HPDE6-E6E7 (cell line): ENCODE results near the gene MCF2.
"Not testable (repeated sequence)": the region's sequence is repeated elsewhere in the genome, so short reads cannot be mapped to it uniquely, and the experiment has no call there.

ENCODE experiments used
- DNase-seq: peaks from one replicate; pipeline ENCODE4 v3.0.0; 2011; ENCODE audit warnings: missing footprints; ENCODE audit errors: extremely low spot score

The MCF2 gene

GRCh38 chrX:139708067-139708466 lies at the start of gene MCF2:
Gene MCF2, minus strand, starts transcription at chrX:139708167. Its CDS starts 56,423 bp downstream, at chrX:139651744.
- no peak for DNase-seq

GRCh38 chrX:139751053-139751452 lies 43.1 kb upstream of the MCF2 start:
- no peak for DNase-seq

GRCh38 chrX:139750390-139750789 lies 42.4 kb upstream of the MCF2 start:
- no peak for DNase-seq

- DNase-seq, result peak; percentile 31
Observed at GRCh38 chrX:139739138-139739537, 31.2 kb upstream of the MCF2 start.

GRCh38 chrX:139738581-139738980 lies 30.6 kb upstream of the MCF2 start:
- DNase-seq, result peak; percentile 26

- no peak for DNase-seq
Observed at GRCh38 chrX:139736151-139736550, 28.2 kb upstream of the MCF2 start.

- no peak for DNase-seq
Observed at GRCh38 chrX:139734996-139735395, 27.0 kb upstream of the MCF2 start.

GRCh38 chrX:139725720-139726119 lies 17.8 kb upstream of the MCF2 start:
- DNase-seq, result no peak

GRCh38 chrX:139724626-139725025 lies 16.7 kb upstream of the MCF2 start:
- DNase-seq, result no peak

GRCh38 chrX:139720979-139721378 lies 13.0 kb upstream of the MCF2 start:
- no peak for DNase-seq

GRCh38 chrX:139720136-139720535 lies 12.2 kb upstream of the MCF2 start:
- no peak for DNase-seq

GRCh38 chrX:139702658-139703057 lies 5.3 kb downstream of the MCF2 start:
- DNase-seq, result no peak

- DNase-seq, result no peak
Observed at GRCh38 chrX:139692908-139693307, 15.1 kb downstream of the MCF2 start.

GRCh38 chrX:139692506-139692849 lies 15.5 kb downstream of the MCF2 start:
- no peak for DNase-seq

- DNase-seq, result no peak
Observed at GRCh38 chrX:139691843-139692505, 16.0 kb downstream of the MCF2 start.

GRCh38 chrX:139691493-139691842 lies 16.5 kb downstream of the MCF2 start:
- no peak for DNase-seq

- DNase-seq, result not testable (repeated sequence)
Observed at GRCh38 chrX:139685175-139685574, 22.8 kb downstream of the MCF2 start.

GRCh38 chrX:139680356-139680755 lies 27.6 kb downstream of the MCF2 start:
- no peak for DNase-seq

GRCh38 chrX:139647597-139647996 lies 60.4 kb downstream of the MCF2 start:
- DNase-seq, result no peak

GRCh38 chrX:139642241-139642927 lies 65.6 kb downstream of the MCF2 start:
- no peak for DNase-seq

- no peak for DNase-seq
Observed at GRCh38 chrX:139640259-139640658, 67.7 kb downstream of the MCF2 start.

- no peak for DNase-seq
Observed at GRCh38 chrX:139639253-139639652, 68.7 kb downstream of the MCF2 start.

- no peak for DNase-seq
Observed at GRCh38 chrX:139600105-139600504, 107.9 kb downstream of the MCF2 start.

GRCh38 chrX:139596068-139596467 lies 111.9 kb downstream of the MCF2 start:
- DNase-seq, result no peak
